K562 (cell line): Measurements from ENCODE around the gene COQ4. TPM values are rescaled to one million over a fixed set of nuclear protein-coding genes. Genes with fewer than 3 reads are reported as not detected.
A peak's percentile ranks its signal among the peaks of the same experiment; 100 is the strongest.

ENCODE experiments used
- ATAC-seq: fragments of 200-7000 bp; cut with Tn5 transposase; 3 replicates; pipeline ENCODE4 v1.9.1; 2020; ENCODE audit warnings: moderate library complexity
- Bru-seq: library from RNA; stranded (reverse); fragments of 400-500 nt; gene quantifications from one replicate; lab custom pipeline; 2021; lab: Mats Ljungman, UMichigan
- BruChase-seq, 2 experiments: library from RNA; stranded (reverse); fragments of 400-500 nt; gene quantifications; one replicate each; lab custom pipeline; 2021; lab: Mats Ljungman, UMichigan
- BruUV-seq: library from RNA; stranded (reverse); fragments of 400-500 nt; replicated peaks from 2 replicates; lab custom pipeline; 2021; lab: Mats Ljungman, UMichigan
- CTCF ChIA-PET: fragments of 300-600 bp; formaldehyde crosslinking; extraction: SDS; loops from one replicate; lab custom pipeline; 2021; ENCODE audit warnings: low intra/inter-chr PET ratio; lab: Yijun Ruan, JAX
- POLR2A ChIA-PET: fragments of 300-600, 350-650 bp; sonication (Branson Sonifier 250); formaldehyde crosslinking; extraction: SDS; loops from one replicate; lab custom pipeline; 2021; ENCODE audit warnings: antibody characterized with exemption, inconsistent platforms; lab: Yijun Ruan, JAX
- DNase-seq, 4 experiments: peaks; one replicate each; pipeline versions ENCODE4 v3.0.0 to v3.0.0-alpha.2; 2011 to 2018; ENCODE audit warnings: low spot score in 3 of 4, mixed read lengths in 3 of 4; ENCODE audit errors: extremely low read depth in 1 of 4
- FAIRE-seq: peaks from 2 replicates; lab custom pipeline; 2011; peaks lifted over from hg19 to GRCh38; lab: Jason Lieb, UNC
- H2AFZ ChIP-seq: 2 replicates; pipeline ENCODE4 v1.6.0; 2011; ENCODE audit warnings: low read depth, low read length, control low read depth, inconsistent platforms
- H3K27ac ChIP-seq: fragments of 200-600 bp; 3 replicates; pipeline ENCODE4 v1.8.0; 2011; ENCODE audit warnings: low read depth, mild to moderate bottlenecking, control low read depth, inconsistent platforms, low read length, moderate library complexity, mixed read lengths; ENCODE audit errors: extremely low read depth
- H3K27me3 ChIP-seq, 2 experiments: fragments of 300-600 bp in 1 of 2; 2 replicates in 1 of 2; 3 replicates in 1 of 2; pipeline versions ENCODE4 v1.6.0 to v1.8.0; 2011; ENCODE audit warnings: inconsistent platforms in 2 of 2, low read length in 2 of 2, mild to moderate bottlenecking in 1 of 2, mixed read lengths in 1 of 2, moderate library complexity in 1 of 2; ENCODE audit not compliant: control insufficient read depth in 2 of 2, insufficient read depth in 2 of 2
- H3K36me3 ChIP-seq: fragments of 300-600 bp; 3 replicates; pipeline ENCODE4 v1.8.0; 2011; ENCODE audit warnings: mild to moderate bottlenecking, low read length, inconsistent platforms; ENCODE audit not compliant: control insufficient read depth, insufficient read depth
- H3K4me1 ChIP-seq, 2 experiments: fragments of 200-600 bp in 1 of 2; replicated peaks in 1 of 2; 2 replicates in 1 of 2; 3 replicates in 1 of 2; pipeline versions ENCODE4 v1.5.1 to v1.8.0; 2011; ENCODE audit warnings: inconsistent platforms in 2 of 2, low read length in 2 of 2, mild to moderate bottlenecking in 1 of 2, mixed read lengths in 1 of 2, moderate library complexity in 1 of 2; ENCODE audit not compliant: control insufficient read depth in 2 of 2, insufficient read depth in 2 of 2
- H3K4me2 ChIP-seq: 2 replicates; pipeline ENCODE4 v1.6.1; 2011; ENCODE audit warnings: low read length, control low read depth, inconsistent platforms, mixed read lengths; ENCODE audit not compliant: insufficient read depth
- H3K4me3 ChIP-seq: fragments of 200-600 bp; sonication (generic), shearing (Covaris generic); 2 replicates; pipeline ENCODE4 v1.5.1; 2016; ENCODE audit warnings: control low read depth, inconsistent platforms
- H3K79me2 ChIP-seq: fragments of 200-600 bp; 3 replicates; pipeline ENCODE4 v1.8.0; 2011; ENCODE audit warnings: low read length, inconsistent platforms; ENCODE audit not compliant: control insufficient read depth, insufficient read depth
- H3K9ac ChIP-seq, 2 experiments: 2 replicates each; pipeline versions ENCODE4 v1.6.0 to v1.6.1; 2011; ENCODE audit warnings: low read depth in 2 of 2, low read length in 2 of 2, control low read depth in 1 of 2, inconsistent platforms in 1 of 2, mild to moderate bottlenecking in 1 of 2, mixed read lengths in 1 of 2; ENCODE audit not compliant: insufficient read depth in 1 of 2
- H3K9me1 ChIP-seq: one replicate; pipeline ENCODE4 v1.6.0; 2011; ENCODE audit warnings: inconsistent platforms, mild to moderate bottlenecking, low read length, moderate library complexity; ENCODE audit not compliant: control insufficient read depth, insufficient read depth
- H3K9me3 ChIP-seq: replicated peaks from 2 replicates; pipeline ENCODE4 v1.5.1; 2011; ENCODE audit warnings: low read depth, low read length, inconsistent platforms; ENCODE audit not compliant: control insufficient read depth, insufficient read depth
- H4K20me1 ChIP-seq: replicated peaks from 2 replicates; pipeline ENCODE4 v1.6.1; 2011; ENCODE audit warnings: low read length, inconsistent platforms, mixed read lengths; ENCODE audit not compliant: control insufficient read depth, insufficient read depth
- E2F8 ChIP-seq: fragments of 450-650 bp; IDR thresholded peaks from 2 replicates; pipeline ENCODE4 v1.7.1; 2018; ENCODE audit warnings: mild to moderate bottlenecking, low read depth; ENCODE audit not compliant: partially characterized antibody
- EP300 ChIP-seq: IDR thresholded peaks from 2 replicates; pipeline ENCODE4 v1.6.1; 2012; ENCODE audit warnings: low read length, improper control_type of control experiment
- LARP7 ChIP-seq: fragments of 450-650 bp; IDR thresholded peaks from 2 replicates; pipeline ENCODE4 v1.6.1; 2016
- MTA2 ChIP-seq: fragments of 450-650 bp; IDR thresholded peaks from 2 replicates; pipeline ENCODE4 v1.6.1; 2016; ENCODE audit warnings: low read depth
- TAF1 ChIP-seq: IDR thresholded peaks from 2 replicates; pipeline ENCODE4 v1.6.1; 2011; ENCODE audit warnings: mild to moderate bottlenecking, low read length, moderate library complexity; ENCODE audit not compliant: insufficient read depth, control insufficient read depth, severe bottlenecking; ENCODE audit errors: extremely low read depth
- THRB ChIP-seq: fragments of 450-650 bp; formaldehyde crosslinking; conservative IDR thresholded peaks from 2 replicates; pipeline ENCODE4 v1.4.0; 2022; ENCODE audit warnings: mild to moderate bottlenecking, missing genetic modification characterization
- ZFP36 ChIP-seq: fragments of 150-350 bp; IDR thresholded peaks from 2 replicates; pipeline ENCODE4 v1.6.1; 2018; ENCODE audit warnings: low read length, low read depth; ENCODE audit not compliant: partially characterized antibody
- ZFPM2 ChIP-seq: fragments of 250-450 bp; sonication (Bioruptor Pico); IDR thresholded peaks from 2 replicates; pipeline ENCODE4 v1.5.1; 2022; ENCODE audit warnings: mild to moderate bottlenecking
- ZNF165 ChIP-seq: fragments of 250-450 bp; sonication (Bioruptor Pico); IDR thresholded peaks from 2 replicates; pipeline ENCODE4 v1.4.0; 2020; ENCODE audit warnings: borderline replicate concordance
- WGBS: fragments of 100-300 bp; shearing (Covaris generic); methylation state at CpG from one replicate; pipeline ENCODE4 v1.1.6; 2016; ENCODE audit warnings: low coverage, mixed read lengths; ENCODE audit not compliant: insufficient coverage; ENCODE audit errors: missing lambda C conversion rate; 5-methylcytosine and 5-hydroxymethylcytosine counted together
- in situ Hi-C: fragments of 300-500 bp; cut with MboI; formaldehyde crosslinking; loops from 4 replicates; pipeline ENCODE4 v1.15.0; 2018; ENCODE audit warnings: inconsistent platforms, mixed read lengths
- intact Hi-C: fragments of 100-400 bp; cut with micrococcal nuclease; formaldehyde crosslinking; loops from 2 replicates; pipeline ENCODE4 v1.14.2; 2022
- long read RNA-seq, 3 experiments: library from polyadenylated mRNA in 2 of 3; library from RNA in 1 of 3; unstranded in 2 of 3; stranded (forward) in 1 of 3; transcript quantifications; one replicate each; pipeline ENCODE4 v2.0.0, GENCODE V29; 2019 to 2022
- polyA minus RNA-seq, 3 experiments: library from RNA; depleted of rRNA, polyadenylated mRNA; stranded (reverse); fragments of >200 nt; gene quantifications; 2 replicates each; pipeline ENCODE4 v1.2.3, GENCODE V29; 2011
- polyA plus RNA-seq, 8 experiments: library from polyadenylated mRNA; depleted of rRNA in 4 of 8; stranded (reverse) in 5 of 8; unstranded in 3 of 8; fragments of >200 nt; fragmentation: Nextera tagmentation in 2 of 8; fragmentation: Illumina TruSeq in 1 of 8; extraction: Ambion mirVana in 2 of 8; extraction: Trizol in 1 of 8; gene quantifications; 2 replicates each; pipeline versions ENCODE4 v1.2.1 to v1.2.3, GENCODE V29; 2011 to 2014; ENCODE audit warnings: inconsistent platforms in 1 of 8, missing spikeins in 1 of 8
- total RNA-seq, 7 experiments: library from RNA; depleted of rRNA in 6 of 7; stranded (reverse); fragments of >200 nt in 6 of 7; fragmentation: Illumina TruSeq in 2 of 7; extraction: Trizol in 2 of 7; gene quantifications; 2 replicates each; pipeline versions ENCODE4 v1.2.1 to v1.2.3, GENCODE V29; 2011 to 2021; ENCODE audit warnings: low replicate concordance in 1 of 7

The COQ4 gene
- total RNA-seq (2011; cell fraction: chromatin; rRNA removed; ENCODE audit: low replicate concordance) = 241 and 561 TPM in 2 replicates
- 334 and 386 TPM in 2 replicates for total RNA-seq (2011; cell fraction: nucleolus; rRNA removed)
- total RNA-seq (2011; cell fraction: nucleoplasm; rRNA removed) = 352 and 440 TPM in 2 replicates
- 104 and 150 TPM in 2 replicates for total RNA-seq (2014; rRNA removed)
- total RNA-seq (2014; rRNA removed; fragmentation: Illumina TruSeq; extraction: Trizol) = 44.3 and 48.5 TPM in 2 replicates
- total RNA-seq (2015; rRNA removed; fragmentation: Illumina TruSeq; extraction: Trizol) = 66.2 and 67.2 TPM in 2 replicates
- total RNA-seq (2021) = 102 and 107 TPM in 2 replicates
- 113 and 117 TPM in 2 replicates for polyA plus RNA-seq (2011; rRNA removed)
- polyA plus RNA-seq (2011; cell fraction: cytosol; rRNA removed) = 145 and 208 TPM in 2 replicates
- 338 and 468 TPM in 2 replicates for polyA plus RNA-seq (2011; cell fraction: nucleus; rRNA removed)
- 113 and 151 TPM in 2 replicates for polyA plus RNA-seq (2012)
- polyA plus RNA-seq (2014; fragmentation: Illumina TruSeq; extraction: Trizol) = 58.3 and 90.4 TPM in 2 replicates
- 10 to 100 TPM in 1 of 2 experiments, 1 to 10 TPM in 1; 9.1 to 11.3 TPM for polyA plus RNA-seq (2014; fragmentation: Nextera tagmentation; extraction: Ambion mirVana)
- polyA plus RNA-seq (2014; rRNA removed) = 135 and 140 TPM in 2 replicates
- 65.9 and 102 TPM in 2 replicates for polyA minus RNA-seq (2011; rRNA and poly(A)+ RNA removed)
- polyA minus RNA-seq (2011; cell fraction: cytosol; rRNA and poly(A)+ RNA removed) = 42.5 and 67.8 TPM in 2 replicates
- 110 and 139 TPM in 2 replicates for polyA minus RNA-seq (2011; cell fraction: nucleus; rRNA and poly(A)+ RNA removed)
- percentile 91 among the genes with signal in this experiment for Bru-seq, nascent RNA
- BruChase-seq, experiment 1, labeled RNA remaining after a 2-hour chase = percentile 83 among the genes with signal in this experiment
- BruChase-seq, experiment 2, labeled RNA remaining after a 6-hour chase = percentile 83 among the genes with signal in this experiment
- long read RNA-seq, experiment 1, transcript COQ4-201 (7 exons, 1,548 nt) = major isoform, 52 of 273 reads
- long read RNA-seq, experiment 1, transcript COQ4-205 (2 exons, 956 nt) = minor isoform, 35 of 273 reads
- long read RNA-seq, experiment 1, transcript COQ4-204 (3 exons, 781 nt) = minor isoform, 5 of 273 reads
- long read RNA-seq, experiment 1, partial matches to known transcripts = 42 of 273 reads
- long read RNA-seq, experiment 1, other reads (novel, unspliced or antisense) = 136 of 273 reads
- long read RNA-seq, experiment 2, partial matches to known transcripts = 18 of 114 reads
- long read RNA-seq, experiment 2, other reads (novel, unspliced or antisense) = 95 of 114 reads
- long read RNA-seq, experiment 3, transcript COQ4-201 (7 exons, 1,548 nt) = major isoform, 44 of 107 reads
- long read RNA-seq, experiment 3, transcript COQ4-205 (2 exons, 956 nt) = minor isoform, 35 of 107 reads
- long read RNA-seq, experiment 3, transcript COQ4-204 (3 exons, 781 nt) = minor isoform, 5 of 107 reads
- long read RNA-seq, experiment 3, partial matches to known transcripts = 5 of 107 reads
- long read RNA-seq, experiment 3, other reads (novel, unspliced or antisense) = 18 of 107 reads

- ChIA-PET POLR2A (interaction anchor here (0.6 to 3.7 kb wide), 6 partner anchors 12 to 1360 kb away, joined by 3 to 51 read pairs (median 7); no protein-coding TSS in a partner anchor), CTCF (interaction anchor here (0.6 kb wide), 1 partner anchor 293 kb away, joined by 3 read pairs; no protein-coding TSS in a partner anchor)
- in situ Hi-C loops = loop anchor here (5.0 to 10.0 kb wide), 2 partner anchors 1350 to 1562 kb away; no protein-coding TSS in a partner anchor
- TF ChIP-seq THRB (CRISPR knock-in tag) (peak; percentile 91), MTA2 (no peak), EP300 (peak; percentile 66), LARP7 (no peak), ZNF165 (CRISPR knock-in tag) (peak; percentile 54; the same call in 1 of the 2 replicates), ZFP36 (peak; percentile 56), E2F8 (no peak), TAF1 (no peak), ZFPM2 (peak; percentile 92)
Observed at GRCh38 chr9:128322404-128323211, at the start of gene COQ4, which contains the start of gene TRUB2. TSS of gene COQ4 (plus strand) at chr9:128322839. CDS start at chr9:128322859, 20 bp downstream. TSS of gene TRUB2 (minus strand) at chr9:128322447. CDS start at chr9:128322408, 39 bp downstream.

More at GRCh38 chr9:128322404-128323211, at the start of gene COQ4, which contains the start of gene TRUB2:
- H3K9ac ChIP-seq = peak within 1 kb of the TSS; percentile 92 to 93
- intact Hi-C loops = loop anchor here (1.0 kb wide), 3 partner anchors 16 to 46 kb away; partner anchors contain the start of genes GOLGA2 and SWI5
- no peaks in the 10 kb centered on the region for H3K9me1 ChIP-seq
- H3K79me2 ChIP-seq = peaks cover 49% of the 10 kb centered on the region
- BruUV-seq = TSS peak; percentile 73
- H3K4me3 ChIP-seq = peak within 1 kb of the TSS; percentile 67
- DNase-seq (peak; percentile 98 to 100 (median 100)), ATAC-seq (peak; percentile 95), FAIRE-seq (peak; percentile 88)
- peaks cover 66% of the 10 kb centered on the region for H3K36me3 ChIP-seq
- H3K4me2 ChIP-seq = peak within 1 kb of the TSS; percentile 97
- no peaks in the 10 kb centered on the region for H3K9me3 ChIP-seq
- peak within 1 kb of the TSS; percentile 94 for H3K27ac ChIP-seq
- no peaks in the 10 kb centered on the region for H4K20me1 ChIP-seq
- H3K4me1 ChIP-seq = peaks cover 8 to 19% of the 10 kb centered on the region in 2 experiments
- peak within 1 kb of the TSS; percentile 99 for H2AFZ ChIP-seq
- WGBS = under 1% methylated on average over 83 of the region's 83 CpGs
- H3K27me3 ChIP-seq = no peaks in the 10 kb centered on the region
